Large intestine (tissue), 3 donors: ENCODE results near the gene PTGES3. TPM values are rescaled to one million over a fixed set of nuclear protein-coding genes. Genes with fewer than 3 reads are reported as not detected.

Source experiments
- DNase-seq, 2 donors: peaks; one replicate each; pipeline versions ENCODE4 v3.0.0 to v3.0.0-alpha.2; 2013
- H3K27ac ChIP-seq: one replicate; pipeline ENCODE4 v1.5.1; 2013; ENCODE audit warnings: low read length
- H3K27me3 ChIP-seq: 2 replicates; pipeline ENCODE4 v1.6.1; 2013; ENCODE audit warnings: low read length; ENCODE audit not compliant: control insufficient read depth, insufficient read depth
- H3K36me3 ChIP-seq: 2 replicates; pipeline ENCODE4 v1.6.1; 2013; ENCODE audit warnings: low read length; ENCODE audit not compliant: control insufficient read depth, insufficient read depth
- H3K4me1 ChIP-seq: one replicate; pipeline ENCODE4 v1.6.1; 2013; ENCODE audit warnings: low read length; ENCODE audit not compliant: control insufficient read depth, insufficient read depth
- H3K4me3 ChIP-seq: one replicate; pipeline ENCODE4 v1.5.1; 2013; ENCODE audit warnings: low read length
- H3K9me3 ChIP-seq: one replicate; pipeline ENCODE4 v1.6.1; 2013; ENCODE audit warnings: mild to moderate bottlenecking, low read depth, low read length, moderate library complexity; ENCODE audit not compliant: control insufficient read depth
- WGBS: methylation state at CpG from one replicate; pipeline ENCODE4 v1.1.5; 2013; ENCODE audit warnings: low lambda C conversion rate; ENCODE audit not compliant: insufficient coverage; 5-methylcytosine and 5-hydroxymethylcytosine counted together
- polyA plus RNA-seq: library from polyadenylated mRNA; unstranded; fragments of 120-200 nt; gene quantifications from one replicate; pipeline ENCODE4 v1.2.1, GENCODE V29; 2013

The PTGES3 gene
- polyA plus RNA-seq, 1 donor = 238 TPM

DNA sequence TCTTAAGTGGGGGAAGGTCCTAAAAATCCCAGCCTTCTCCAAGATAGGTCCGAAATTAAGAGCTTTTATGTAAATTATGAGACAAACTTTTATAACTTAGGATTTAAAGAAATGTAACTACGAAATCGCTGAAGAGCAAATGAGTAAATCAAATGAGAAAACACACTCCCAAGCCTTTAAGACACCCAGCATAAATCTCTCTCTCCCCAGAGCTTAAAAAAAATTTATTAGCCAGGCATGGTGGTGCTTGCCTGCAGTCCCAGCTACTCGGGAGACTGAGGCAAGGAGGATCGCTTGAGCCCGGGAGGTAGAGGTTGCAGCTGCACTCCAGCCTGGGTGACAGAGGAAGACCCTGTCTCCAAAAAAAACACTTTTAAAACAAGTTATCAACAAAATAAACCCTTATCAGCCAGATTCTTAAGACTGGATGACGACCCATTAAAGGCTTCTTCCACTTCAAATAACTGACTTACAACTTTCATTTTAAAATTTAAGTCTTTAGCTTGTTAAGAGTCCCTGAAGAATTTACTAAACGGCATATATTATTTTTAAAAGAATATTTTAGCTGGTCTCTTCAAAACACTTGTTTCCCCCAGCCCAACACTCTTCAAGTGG lies 3.2 kb downstream of the PTGES3 start:
- DNase-seq = peak in 1 of 2 donors; percentile 38
- peak overlapping the region; percentile 93 for H3K27ac ChIP-seq
- peaks cover 15% of the 10 kb centered on the region for H3K36me3 ChIP-seq
- H3K4me3 ChIP-seq = peak overlapping the region; percentile 44
- 25% methylated on average over 2 of the region's 8 CpGs for WGBS
- no peaks in the 10 kb centered on the region for H3K9me3 ChIP-seq
- H3K27me3 ChIP-seq = no peaks in the 10 kb centered on the region
- H3K4me1 ChIP-seq = peaks cover 2% of the 10 kb centered on the region

DNA sequence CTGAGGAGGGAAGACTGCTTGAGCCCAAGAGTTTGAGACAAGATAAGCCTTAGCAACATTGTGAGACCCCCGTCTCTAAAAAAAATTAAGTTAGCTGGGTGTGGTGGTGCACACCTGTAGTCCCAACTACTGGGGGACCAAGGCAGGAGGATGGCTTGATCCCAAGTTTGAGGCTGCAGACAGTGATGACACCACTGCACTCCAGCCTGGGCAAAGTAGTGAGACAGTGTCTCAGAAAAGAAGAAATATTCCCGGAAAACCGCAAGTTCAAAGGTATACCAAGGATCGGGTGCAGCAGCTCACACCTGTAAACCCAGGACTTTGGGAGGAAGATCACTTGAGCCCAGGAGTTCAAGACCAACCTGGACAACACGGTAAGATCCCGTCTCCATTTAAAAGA lies 5.8 kb downstream of the PTGES3 start:
- H3K36me3 ChIP-seq = peaks cover 21% of the 10 kb centered on the region
- H3K4me3 ChIP-seq = no peak overlapping the region
- no peak overlapping the region for H3K27ac ChIP-seq
- no peaks in the 10 kb centered on the region for H3K9me3 ChIP-seq
- DNase-seq = no peak
- H3K4me1 ChIP-seq = peaks cover 16% of the 10 kb centered on the region
- no peaks in the 10 kb centered on the region for H3K27me3 ChIP-seq
- no CpG with 5 or more reads among the region's 6 CpGs for WGBS

DNA sequence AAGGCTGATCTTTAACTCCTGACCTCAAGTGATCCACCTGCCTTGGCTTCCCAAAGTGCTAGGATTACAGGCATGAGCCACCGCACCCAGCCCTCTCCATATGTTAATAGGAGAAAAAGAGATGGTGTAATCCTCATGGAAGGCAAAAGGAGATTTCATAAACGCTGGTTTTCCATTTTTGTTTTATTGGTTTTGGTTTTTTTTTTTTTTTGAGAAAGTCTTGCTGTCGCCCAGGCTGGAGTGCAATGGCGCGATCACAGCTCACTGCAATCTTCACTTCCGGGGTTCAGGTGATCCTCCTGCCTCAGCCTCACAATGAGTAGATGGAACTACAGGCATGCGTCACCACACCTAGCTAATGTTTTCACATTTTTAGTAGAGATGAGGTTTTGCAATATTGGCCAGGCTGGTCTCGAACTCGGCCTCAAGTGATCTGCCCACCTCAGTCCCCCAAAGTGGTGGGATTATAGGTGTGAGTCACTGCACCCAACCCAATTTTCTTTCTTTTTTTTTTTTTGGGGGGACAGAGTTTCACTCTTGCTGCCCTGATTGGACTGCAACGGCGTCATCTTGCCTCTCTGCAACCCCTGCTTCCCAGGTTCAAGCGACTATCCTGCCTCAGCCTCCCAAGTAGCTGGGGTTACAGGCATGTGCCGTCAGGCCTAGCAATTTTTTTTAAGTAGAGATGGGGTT lies 8.1 kb downstream of the PTGES3 start:
- DNase-seq = no peak
- no peak overlapping the region for H3K27ac ChIP-seq
- WGBS = 60% methylated on average over 1 of the region's 13 CpGs
- H3K4me3 ChIP-seq = no peak overlapping the region
- no peaks in the 10 kb centered on the region for H3K27me3 ChIP-seq
- H3K4me1 ChIP-seq = peaks cover 16% of the 10 kb centered on the region
- no peaks in the 10 kb centered on the region for H3K9me3 ChIP-seq
- peaks cover 23% of the 10 kb centered on the region for H3K36me3 ChIP-seq

DNA sequence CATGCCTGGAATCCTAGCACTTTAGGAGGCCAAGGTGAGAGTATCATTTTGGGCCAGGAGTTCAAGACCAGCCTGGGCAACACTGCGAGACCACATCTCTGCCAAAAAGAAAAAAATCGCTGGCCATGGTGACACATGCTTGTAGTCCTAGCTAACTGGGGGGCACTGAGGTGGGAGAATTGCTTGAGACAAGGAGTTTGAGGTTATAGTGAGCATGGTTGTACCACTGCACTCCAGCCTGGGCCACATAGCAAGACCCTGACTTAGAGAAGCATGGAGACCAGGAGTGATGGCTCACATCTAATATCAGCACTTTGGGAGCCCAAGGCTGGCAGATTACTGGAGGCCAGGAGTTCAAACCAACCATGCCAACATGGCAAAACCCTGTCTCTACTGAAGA lies 9.2 kb downstream of the PTGES3 start:
- Histone ChIP-seq H3K27ac (no peak overlapping the region), H3K4me1 (peaks cover 14% of the 10 kb centered on the region), H3K36me3 (peaks cover 23% of the 10 kb centered on the region), H3K9me3 (no peaks in the 10 kb centered on the region), H3K27me3 (no peaks in the 10 kb centered on the region), H3K4me3 (no peak overlapping the region)
- WGBS = no CpG with 5 or more reads among the region's 2 CpGs
- DNase-seq = no peak

DNA sequence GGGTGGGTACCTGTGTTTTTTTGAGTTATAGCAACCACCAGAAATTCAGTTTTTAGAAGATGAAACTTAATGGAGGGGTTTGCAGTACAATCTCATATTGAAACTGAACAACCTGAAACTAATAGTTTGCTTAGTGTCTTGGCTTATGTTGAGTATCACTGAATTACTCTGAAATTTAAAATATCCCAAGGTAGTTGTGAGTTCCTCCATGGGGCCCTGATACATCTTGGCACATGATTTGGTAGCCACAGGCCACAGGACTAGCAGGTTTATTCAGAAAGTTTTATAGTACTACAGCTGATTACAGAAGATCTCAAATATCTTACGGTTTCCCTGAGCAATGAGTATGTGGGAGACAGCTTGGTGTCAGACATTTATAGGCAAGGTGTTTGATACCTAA lies 10.4 kb downstream of the PTGES3 start:
- H3K4me3 ChIP-seq = no peak overlapping the region
- no CpG with 5 or more reads among the region's 1 CpG for WGBS
- H3K27ac ChIP-seq = peak overlapping the region; percentile 46
- no peak for DNase-seq
- peaks cover 14% of the 10 kb centered on the region for H3K4me1 ChIP-seq
- H3K27me3 ChIP-seq = no peaks in the 10 kb centered on the region
- no peaks in the 10 kb centered on the region for H3K9me3 ChIP-seq
- peaks cover 23% of the 10 kb centered on the region for H3K36me3 ChIP-seq

DNA sequence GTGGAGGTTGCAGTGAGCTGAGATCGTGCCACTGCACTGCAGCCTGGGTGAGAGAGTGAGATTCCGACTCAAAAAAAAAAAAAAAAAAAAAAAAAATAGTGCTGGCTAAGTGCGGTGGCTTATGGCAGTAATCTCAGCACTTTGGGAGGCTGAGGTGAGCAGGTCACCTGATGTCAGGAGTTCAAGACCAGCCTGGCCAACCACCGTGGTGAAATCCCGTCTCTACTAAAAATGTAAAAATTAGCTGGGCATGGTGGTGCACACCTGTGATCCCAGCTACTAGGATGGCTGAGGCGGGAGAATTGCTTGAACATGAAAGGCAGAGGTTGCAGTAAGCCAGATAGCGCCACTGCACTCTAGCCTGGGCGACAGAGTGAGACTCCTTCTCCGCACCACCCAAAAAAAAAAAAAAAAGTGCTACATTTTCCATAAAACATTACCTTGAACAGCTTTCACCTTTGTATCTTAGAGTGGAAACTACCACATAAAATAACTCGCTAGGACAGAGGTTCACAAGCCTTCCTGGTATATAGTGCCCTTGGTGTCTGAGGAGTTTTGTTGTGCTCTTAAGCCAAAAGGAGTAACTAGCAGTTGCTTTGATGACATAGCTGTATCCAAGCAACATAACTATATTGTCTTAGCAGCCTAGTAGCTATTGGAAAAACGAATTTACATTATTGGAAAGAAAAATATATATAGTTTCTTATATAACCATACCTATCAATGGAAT lies 11.1 kb downstream of the PTGES3 start:
- H3K9me3 ChIP-seq = no peaks in the 10 kb centered on the region
- peaks cover 17% of the 10 kb centered on the region for H3K4me1 ChIP-seq
- DNase-seq = peak; percentile 50 to 86
- no peak overlapping the region for H3K4me3 ChIP-seq
- peak overlapping the region; percentile 46 for H3K27ac ChIP-seq
- H3K27me3 ChIP-seq = no peaks in the 10 kb centered on the region
- 60% methylated on average over 2 of the region's 11 CpGs for WGBS
- H3K36me3 ChIP-seq = peaks cover 21% of the 10 kb centered on the region

DNA sequence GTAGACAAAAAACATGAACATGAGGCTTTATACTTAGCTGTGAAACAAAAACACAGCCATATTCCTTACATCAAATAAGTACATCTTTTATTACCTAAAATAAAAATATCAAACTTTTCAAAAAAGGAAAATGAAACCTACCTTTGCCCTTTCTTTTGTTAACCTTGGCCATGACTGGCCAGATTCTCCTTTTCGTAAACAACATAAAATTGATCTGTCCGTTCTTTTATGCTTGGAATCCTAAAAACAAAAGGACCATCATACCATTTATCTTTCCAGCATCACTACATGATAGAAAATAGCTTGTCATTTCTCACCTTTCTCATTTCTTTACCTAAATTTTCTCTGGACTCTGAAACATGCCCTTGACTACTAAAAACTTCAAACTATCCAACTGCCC lies 16.5 kb downstream of the PTGES3 start:
- Histone ChIP-seq H3K36me3 (peaks cover 45% of the 10 kb centered on the region), H3K4me1 (peaks cover 16% of the 10 kb centered on the region), H3K9me3 (no peaks in the 10 kb centered on the region), H3K27ac (peak overlapping the region; percentile 57), H3K4me3 (no peak overlapping the region), H3K27me3 (no peaks in the 10 kb centered on the region)
- DNase-seq = no peak
- WGBS = 49% methylated on average over 2 of the region's 2 CpGs

DNA sequence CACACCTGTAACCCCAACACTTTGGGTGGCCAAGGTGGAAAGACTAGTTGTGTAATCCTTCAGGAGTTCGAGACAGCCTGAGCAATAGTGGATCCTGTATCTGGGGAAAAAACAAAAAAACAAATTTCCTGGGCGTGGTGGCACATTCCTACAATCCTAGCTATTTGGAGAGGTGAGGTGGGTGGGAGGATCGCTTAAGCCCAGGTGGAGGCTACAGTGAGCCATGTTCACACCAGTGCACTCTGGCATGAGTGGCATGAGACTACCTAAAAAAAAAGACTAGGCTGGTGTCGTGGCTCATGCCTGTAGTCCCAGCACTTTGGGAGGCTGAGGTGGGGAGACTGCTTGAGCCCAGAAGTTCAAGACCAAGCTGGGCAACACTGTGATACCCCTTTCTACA lies 17.2 kb downstream of the PTGES3 start:
- H3K4me1 ChIP-seq = peaks cover 16% of the 10 kb centered on the region
- H3K4me3 ChIP-seq = no peak overlapping the region
- H3K36me3 ChIP-seq = peaks cover 49% of the 10 kb centered on the region
- no peaks in the 10 kb centered on the region for H3K9me3 ChIP-seq
- WGBS = no CpG with 5 or more reads among the region's 4 CpGs
- no peak for DNase-seq
- H3K27ac ChIP-seq = no peak overlapping the region
- H3K27me3 ChIP-seq = no peaks in the 10 kb centered on the region

DNA sequence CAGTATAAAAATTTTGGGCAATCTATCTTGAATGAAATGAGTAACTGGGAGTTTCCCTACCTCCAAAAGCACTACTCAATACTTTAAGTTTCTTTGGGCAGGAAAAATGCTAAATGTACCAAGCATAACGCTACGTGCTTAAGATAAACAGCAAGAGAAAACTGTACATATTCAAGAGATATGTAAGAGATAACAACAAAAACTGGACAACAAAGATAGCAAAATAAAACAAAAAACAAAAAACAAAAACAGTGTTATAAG lies 20.0 kb downstream of the PTGES3 start:
- peaks cover 61% of the 10 kb centered on the region for H3K36me3 ChIP-seq
- H3K4me3 ChIP-seq = no peak overlapping the region
- H3K9me3 ChIP-seq = no peaks in the 10 kb centered on the region
- no peak overlapping the region for H3K27ac ChIP-seq
- 100% methylated on average over 2 of the region's 2 CpGs for WGBS
- no peak for DNase-seq
- peaks cover 16% of the 10 kb centered on the region for H3K4me1 ChIP-seq
- no peaks in the 10 kb centered on the region for H3K27me3 ChIP-seq

DNA sequence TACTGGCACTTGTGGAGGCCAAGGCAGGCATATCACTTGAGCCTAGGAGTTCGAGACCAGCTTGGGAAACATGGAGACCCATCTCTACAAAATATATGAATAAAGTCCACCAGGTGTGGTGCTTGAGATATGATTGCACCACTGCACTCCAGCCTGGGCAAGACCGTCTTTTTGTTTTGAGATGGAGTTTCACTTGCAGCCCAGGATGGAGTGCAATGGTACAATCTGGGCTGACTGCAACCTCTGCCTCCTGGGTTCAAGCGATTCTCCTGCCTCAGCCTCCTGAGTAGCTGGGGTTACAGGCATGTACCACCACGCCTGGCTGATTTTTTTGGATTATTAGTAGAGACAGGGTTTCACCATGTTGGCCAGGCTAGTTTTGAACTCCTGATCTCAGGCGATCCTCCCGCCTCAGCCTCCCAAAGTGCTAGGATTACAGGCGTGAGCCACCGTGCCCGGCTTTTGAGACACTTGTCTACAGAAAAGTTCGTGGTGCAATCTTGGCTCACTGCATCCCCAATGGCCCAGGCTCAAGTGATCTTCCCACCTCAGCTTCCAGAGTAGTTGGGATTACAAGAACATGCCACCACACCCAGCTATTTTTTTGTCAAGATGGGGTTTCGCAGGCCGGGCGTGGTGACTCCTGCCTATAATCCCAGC lies 26.0 kb downstream of the PTGES3 start:
- no peaks in the 10 kb centered on the region for H3K9me3 ChIP-seq
- no peak overlapping the region for H3K27ac ChIP-seq
- H3K36me3 ChIP-seq = peaks cover 30% of the 10 kb centered on the region
- no peaks in the 10 kb centered on the region for H3K27me3 ChIP-seq
- no CpG with 5 or more reads among the region's 13 CpGs for WGBS
- H3K4me3 ChIP-seq = no peak overlapping the region
- peak in 1 of 2 donors; percentile 14 for DNase-seq
- H3K4me1 ChIP-seq = no peaks in the 10 kb centered on the region
